Muscle layer of duodenum (tissue), 2 donors: Measurements from ENCODE around the gene CYP2D6.
"Not testable (repeated sequence)": the region's sequence is repeated elsewhere in the genome, so short reads cannot be mapped to it uniquely, and the experiment has no call there.

Experiments used
- H3K27ac ChIP-seq: one replicate; pipeline ENCODE4 v1.7.0; 2013; ENCODE audit warnings: mild to moderate bottlenecking, low read length
- H3K27me3 ChIP-seq: one replicate; pipeline ENCODE4 v1.7.0; 2013; ENCODE audit warnings: low read depth, mild to moderate bottlenecking, control low read depth, low read length
- H3K36me3 ChIP-seq, 2 donors: one replicate each; pipeline ENCODE4 v1.7.0; 2013; ENCODE audit warnings: low read length in 2 of 2, control low read depth in 1 of 2, mild to moderate bottlenecking in 1 of 2; ENCODE audit not compliant: insufficient read depth in 2 of 2, control insufficient read depth in 1 of 2
- H3K4me1 ChIP-seq, 2 donors: one replicate each; pipeline ENCODE4 v1.7.0; 2013; ENCODE audit warnings: low read length in 2 of 2, mild to moderate bottlenecking in 2 of 2, control low read depth in 1 of 2, moderate library complexity in 1 of 2; ENCODE audit not compliant: insufficient read depth in 2 of 2, control insufficient read depth in 1 of 2
- H3K4me3 ChIP-seq, 2 donors: one replicate each; pipeline ENCODE4 v1.7.0; 2013; ENCODE audit warnings: low read length in 2 of 2, low read depth in 1 of 2, mild to moderate bottlenecking in 1 of 2
- H3K9me3 ChIP-seq, 2 donors: one replicate each; pipeline ENCODE4 v1.7.0; 2013; ENCODE audit warnings: low read length in 2 of 2, control low read depth in 1 of 2, mild to moderate bottlenecking in 1 of 2; ENCODE audit not compliant: control insufficient read depth in 1 of 2
- donor health status: healthy.

Gene CYP2D6

GRCh38 chr22:42156121-42156520 is 25.5 kb upstream of the CYP2D6 start:
- Histone ChIP-seq H3K9me3 (no peaks in the 10 kb centered on the region), H3K4me1 (no peaks in the 10 kb centered on the region), H3K27me3 (no peaks in the 10 kb centered on the region), H3K27ac (no peak overlapping the region), H3K36me3 (peaks cover 0 to 23% of the 10 kb centered on the region in 2 donors), H3K4me3 (no peak overlapping the region)

- Histone ChIP-seq H3K27ac (no peak overlapping the region), H3K27me3 (no peaks in the 10 kb centered on the region), H3K9me3 (no peaks in the 10 kb centered on the region), H3K4me3 (no peak overlapping the region), H3K4me1 (no peaks in the 10 kb centered on the region), H3K36me3 (peaks cover 0 to 23% of the 10 kb centered on the region in 2 donors)
These were observed 24.5 kb upstream of the CYP2D6 start for GRCh38 chr22:42155053-42155543.

GRCh38 chr22:42154293-42155052 is 23.9 kb upstream of the CYP2D6 start:
- peaks cover 0 to 23% of the 10 kb centered on the region in 2 donors for H3K36me3 ChIP-seq
- H3K27me3 ChIP-seq: no peaks in the 10 kb centered on the region
- no peaks in the 10 kb centered on the region for H3K9me3 ChIP-seq
- H3K4me3 ChIP-seq: no peak overlapping the region
- no peaks in the 10 kb centered on the region for H3K4me1 ChIP-seq
- no peak overlapping the region for H3K27ac ChIP-seq

GRCh38 chr22:42152661-42153270 is 22.2 kb upstream of the CYP2D6 start:
- Histone ChIP-seq H3K27ac (no peak overlapping the region), H3K36me3 (peaks cover 0 to 18% of the 10 kb centered on the region in 2 donors), H3K9me3 (no peaks in the 10 kb centered on the region), H3K4me1 (no peaks in the 10 kb centered on the region), H3K4me3 (no peak overlapping the region), H3K27me3 (no peaks in the 10 kb centered on the region)

GRCh38 chr22:42151924-42152635 is 21.5 kb upstream of the CYP2D6 start:
- peaks cover 0 to 18% of the 10 kb centered on the region in 2 donors for H3K36me3 ChIP-seq
- H3K4me3 ChIP-seq: no peak overlapping the region
- no peaks in the 10 kb centered on the region for H3K27me3 ChIP-seq
- H3K4me1 ChIP-seq: no peaks in the 10 kb centered on the region
- no peak overlapping the region for H3K27ac ChIP-seq
- no peaks in the 10 kb centered on the region for H3K9me3 ChIP-seq

GRCh38 chr22:42150727-42151590 is 20.3 kb upstream of the CYP2D6 start:
- Histone ChIP-seq H3K9me3 (no peaks in the 10 kb centered on the region), H3K4me3 (no peak overlapping the region), H3K27me3 (no peaks in the 10 kb centered on the region), H3K36me3 (peaks cover 0 to 14% of the 10 kb centered on the region in 2 donors), H3K27ac (no peak overlapping the region), H3K4me1 (no peaks in the 10 kb centered on the region)

- H3K4me1 ChIP-seq, H3K9me3 ChIP-seq, H3K27me3 ChIP-seq, H3K27ac ChIP-seq, H3K36me3 ChIP-seq, H3K4me3 ChIP-seq: not testable (repeated sequence)
These were observed 19.2 kb upstream of the CYP2D6 start for GRCh38 chr22:42149798-42150197.

GRCh38 chr22:42145175-42145574 is 14.6 kb upstream of the CYP2D6 start:
- H3K4me1 ChIP-seq: no peaks in the 10 kb centered on the region
- H3K36me3 ChIP-seq: peaks cover 0 to 4% of the 10 kb centered on the region in 2 donors
- H3K27me3 ChIP-seq: no peaks in the 10 kb centered on the region
- no peak overlapping the region for H3K27ac ChIP-seq
- no peak overlapping the region for H3K4me3 ChIP-seq
- no peaks in the 10 kb centered on the region for H3K9me3 ChIP-seq

GRCh38 chr22:42143859-42144822 is 13.5 kb upstream of the CYP2D6 start:
- H3K27me3 ChIP-seq, H3K36me3 ChIP-seq, H3K4me3 ChIP-seq, H3K9me3 ChIP-seq, H3K27ac ChIP-seq, H3K4me1 ChIP-seq: not testable (repeated sequence)

- Histone ChIP-seq H3K4me3 (no peak overlapping the region), H3K9me3 (no peaks in the 10 kb centered on the region), H3K36me3 (peaks cover 0 to 4% of the 10 kb centered on the region in 2 donors)
These were observed 12.3 kb upstream of the CYP2D6 start for GRCh38 chr22:42142771-42143461.

More at GRCh38 chr22:42142771-42143461, 12.3 kb upstream of the CYP2D6 start:
- Histone ChIP-seq H3K4me1 (no peaks in the 10 kb centered on the region), H3K27ac (no peak overlapping the region), H3K27me3 (no peaks in the 10 kb centered on the region)
